H1 (cell line): ENCODE data around the gene CIC. TPM values are rescaled to one million over a fixed set of nuclear protein-coding genes. Genes with fewer than 3 reads are reported as not detected.

Experiments used
- CTCF ChIA-PET: fragments of 300-600 bp; sonication (Branson Sonifier 250); formaldehyde crosslinking; loops from one replicate; lab custom pipeline; 2021; ENCODE audit not compliant: partially characterized antibody; lab: Charles Lee
- POLR2A ChIA-PET: fragments of 300-600 bp; sonication (Branson Sonifier 250); formaldehyde crosslinking; loops from one replicate; lab custom pipeline; 2021; ENCODE audit warnings: inconsistent platforms; ENCODE audit not compliant: partially characterized antibody; lab: Charles Lee
- DNase-seq, 2 experiments: peaks; one replicate each; pipeline versions ENCODE4 v3.0.0 to v3.0.0-alpha.2; 2010 to 2022; ENCODE audit warnings: low spot score in 2 of 2, low read depth in 1 of 2, mixed read lengths in 1 of 2
- FAIRE-seq: peaks from 2 replicates; lab custom pipeline; 2011; peaks lifted over from hg19 to GRCh38; lab: Jason Lieb, UNC
- H2AFZ ChIP-seq: 2 replicates; pipeline ENCODE4 v1.8.1; 2012; ENCODE audit warnings: low read length, inconsistent platforms
- H2AK5ac ChIP-seq: 2 replicates; pipeline ENCODE4 v1.6.1; 2013; ENCODE audit warnings: low read depth, low read length
- H2BK120ac ChIP-seq: replicated peaks from 2 replicates; pipeline ENCODE3; 2013; ENCODE audit warnings: low read depth, low read length, inconsistent platforms
- H2BK12ac ChIP-seq: 2 replicates; pipeline ENCODE4 v1.6.1; 2013; ENCODE audit warnings: low read depth, low read length
- H2BK15ac ChIP-seq: 2 replicates; pipeline ENCODE4 v1.6.1; 2013; ENCODE audit warnings: low read length
- H2BK20ac ChIP-seq: 2 replicates; pipeline ENCODE4 v1.6.1; 2013; ENCODE audit warnings: low read length
- H2BK5ac ChIP-seq: 2 replicates; pipeline ENCODE4 v1.6.1; 2013; ENCODE audit warnings: low read depth, low read length
- H3K14ac ChIP-seq: 2 replicates; pipeline ENCODE4 v1.6.1; 2013; ENCODE audit warnings: inconsistent platforms; ENCODE audit not compliant: insufficient read length
- H3K18ac ChIP-seq: 2 replicates; pipeline ENCODE4 v1.6.1; 2013; ENCODE audit warnings: low read length; ENCODE audit errors: extremely low read depth
- H3K23ac ChIP-seq: 2 replicates; pipeline ENCODE4 v1.6.1; 2013; ENCODE audit warnings: inconsistent platforms; ENCODE audit not compliant: insufficient read length
- H3K23me2 ChIP-seq: 2 replicates; pipeline ENCODE4 v1.6.1; 2013; ENCODE audit warnings: low read depth, low read length
- H3K27ac ChIP-seq: 2 replicates; pipeline ENCODE4 v1.6.1; 2011; ENCODE audit warnings: low read depth, low read length, inconsistent platforms
- H3K27me3 ChIP-seq, 4 experiments: replicated peaks in 1 of 4; 1 replicate in 1 of 4; 2 replicates in 3 of 4; pipeline versions ENCODE4 v1.6.1 to v1.8.1; 2011 to 2013; ENCODE audit warnings: low read length in 3 of 4, mild to moderate bottlenecking in 3 of 4, inconsistent platforms in 2 of 4, mixed read lengths in 2 of 4, moderate library complexity in 1 of 4; ENCODE audit not compliant: control insufficient read depth in 3 of 4, insufficient read depth in 3 of 4; ENCODE audit errors: extremely low read depth in 1 of 4
- H3K36me3 ChIP-seq, 4 experiments: 2 replicates each; pipeline versions ENCODE4 v1.6.1 to v1.8.1; 2011 to 2013; ENCODE audit warnings: mild to moderate bottlenecking in 4 of 4, low read length in 3 of 4, moderate library complexity in 2 of 4, control low read depth in 1 of 4, inconsistent platforms in 1 of 4; ENCODE audit not compliant: insufficient read depth in 4 of 4, control insufficient read depth in 2 of 4
- H3K4ac ChIP-seq: replicated peaks from 2 replicates; pipeline ENCODE3; 2013; ENCODE audit warnings: low read length, low read depth, mixed read lengths, inconsistent platforms; ENCODE audit not compliant: insufficient read length
- H3K4me1 ChIP-seq, 4 experiments: replicated peaks in 1 of 4; 1 replicate in 1 of 4; 2 replicates in 3 of 4; pipeline versions ENCODE4 v1.6.1 to v1.8.1; 2011 to 2013; ENCODE audit warnings: low read length in 3 of 4, inconsistent platforms in 2 of 4, mixed read lengths in 1 of 4; ENCODE audit not compliant: insufficient read depth in 4 of 4, control insufficient read depth in 3 of 4
- H3K4me2 ChIP-seq, 2 experiments: 2 replicates each; pipeline versions ENCODE4 v1.6.1 to v1.8.1; 2011 to 2013; ENCODE audit warnings: low read depth in 2 of 2, low read length in 2 of 2, control low read depth in 1 of 2, inconsistent platforms in 1 of 2, mild to moderate bottlenecking in 1 of 2; ENCODE audit not compliant: insufficient read depth in 1 of 2
- H3K4me3 ChIP-seq, 4 experiments: fragments of 200-600, 300-600 bp in 1 of 4; sonication (generic), shearing (Covaris generic), sonication (Bioruptor Twin) in 1 of 4; 2 replicates each; pipeline versions ENCODE4 v1.5.1 to v1.8.1; 2011 to 2016; ENCODE audit warnings: low read length in 4 of 4, low read depth in 3 of 4, control low read depth in 2 of 4, inconsistent platforms in 2 of 4, mild to moderate bottlenecking in 2 of 4, mixed read lengths in 1 of 4, moderate library complexity in 1 of 4; ENCODE audit not compliant: insufficient read depth in 2 of 4; ENCODE audit errors: extremely low read depth in 1 of 4
- H3K56ac ChIP-seq: replicated peaks from 2 replicates; pipeline ENCODE3; 2013; ENCODE audit warnings: low read depth, mild to moderate bottlenecking, mixed read lengths, low read length, inconsistent platforms; ENCODE audit not compliant: insufficient read length
- H3K79me1 ChIP-seq: 2 replicates; pipeline ENCODE4 v1.6.1; 2013; ENCODE audit warnings: low read depth, low read length, control low read depth
- H3K79me2 ChIP-seq, 2 experiments: 2 replicates each; pipeline versions ENCODE4 v1.6.1 to v1.8.1; 2012 to 2013; ENCODE audit warnings: low read length in 2 of 2, mild to moderate bottlenecking in 2 of 2, inconsistent platforms in 1 of 2; ENCODE audit not compliant: insufficient read depth in 2 of 2, control insufficient read depth in 1 of 2
- H3K9ac ChIP-seq, 4 experiments: replicated peaks in 1 of 4; 1 replicate in 1 of 4; 2 replicates in 3 of 4; pipeline versions ENCODE4 v1.6.1 to v1.8.1; 2011 to 2013; ENCODE audit warnings: low read depth in 3 of 4, low read length in 3 of 4, control low read depth in 2 of 4, mild to moderate bottlenecking in 2 of 4, moderate library complexity in 2 of 4, inconsistent platforms in 1 of 4; ENCODE audit errors: extremely low read depth in 1 of 4
- H3K9me3 ChIP-seq, 2 experiments: 2 replicates each; pipeline versions ENCODE4 v1.6.1 to v1.8.1; 2012 to 2013; ENCODE audit warnings: mild to moderate bottlenecking in 2 of 2, moderate library complexity in 2 of 2, control low read depth in 1 of 2, inconsistent platforms in 1 of 2, low read depth in 1 of 2, low read length in 1 of 2, mixed read lengths in 1 of 2; ENCODE audit not compliant: insufficient read depth in 2 of 2
- H4K20me1 ChIP-seq, 2 experiments: replicated peaks in 1 of 2; 2 replicates each; pipeline versions ENCODE3 to v1.8.1; 2011 to 2013; ENCODE audit warnings: inconsistent platforms in 2 of 2, low read length in 2 of 2, mild to moderate bottlenecking in 1 of 2; ENCODE audit not compliant: insufficient read depth in 2 of 2, control insufficient read depth in 1 of 2
- H4K5ac ChIP-seq: 2 replicates; pipeline ENCODE4 v1.6.1; 2013; ENCODE audit warnings: low read length, low read depth, mixed read lengths, inconsistent platforms; ENCODE audit not compliant: insufficient read length
- H4K8ac ChIP-seq: 2 replicates; pipeline ENCODE4 v1.8.0; 2013; ENCODE audit warnings: mild to moderate bottlenecking, moderate library complexity, low read length, inconsistent platforms; ENCODE audit not compliant: insufficient read depth; ENCODE audit errors: extremely low read depth
- H4K91ac ChIP-seq: replicated peaks from 2 replicates; pipeline ENCODE3; 2013; ENCODE audit warnings: low read length, mixed read lengths, inconsistent platforms; ENCODE audit not compliant: insufficient read length
- ASH2L ChIP-seq: fragments of 200-600, 300-600 bp; sonication (generic); IDR thresholded peaks from one replicate; pipeline ENCODE4 v1.7.1; 2017; ENCODE audit warnings: low read length
- BRCA1 ChIP-seq: IDR thresholded peaks from 2 replicates; pipeline ENCODE4 v1.6.1; 2012; ENCODE audit warnings: low read depth, low read length, improper control_type of control experiment
- CBX8 ChIP-seq: fragments of 300-800, 300-1000 bp; sonication (generic); IDR thresholded peaks from 2 replicates; pipeline ENCODE4 v1.7.1; 2016; ENCODE audit warnings: low read depth, low read length, borderline replicate concordance
- CREB1 ChIP-seq: IDR thresholded peaks from 2 replicates; pipeline ENCODE4 v1.6.1; 2012; ENCODE audit warnings: inconsistent platforms
- CTCF ChIP-seq, 3 experiments: IDR thresholded peaks; 1 replicate in 2 of 3; 2 replicates in 1 of 3; pipeline versions ENCODE4 v1.5.1 to v1.6.1; 2011; ENCODE audit warnings: low read length in 3 of 3, mild to moderate bottlenecking in 3 of 3, inconsistent platforms in 2 of 3, low read depth in 1 of 3, moderate library complexity in 1 of 3; ENCODE audit not compliant: insufficient read depth in 1 of 3; ENCODE audit errors: control extremely low read depth in 1 of 3
- EZH2 ChIP-seq: fragments of 200-600 bp; sonication (generic); IDR thresholded peaks from 2 replicates; pipeline ENCODE4 v1.7.1; 2012; ENCODE audit warnings: low read depth, mild to moderate bottlenecking, moderate library complexity, low read length, inconsistent platforms; ENCODE audit not compliant: severe bottlenecking
- FOSL1 ChIP-seq: IDR thresholded peaks from 2 replicates; pipeline ENCODE4 v1.6.1; 2011; ENCODE audit warnings: mild to moderate bottlenecking, low read depth, low read length, moderate library complexity; ENCODE audit not compliant: insufficient read depth
- KDM5A ChIP-seq: fragments of 200-600 bp; IDR thresholded peaks from 2 replicates; pipeline ENCODE4 v1.7.1; 2012; ENCODE audit warnings: mild to moderate bottlenecking, low read length, inconsistent platforms, mixed read lengths
- NRF1 ChIP-seq: IDR thresholded peaks from 2 replicates; pipeline ENCODE4 v1.6.1; 2011; ENCODE audit warnings: mild to moderate bottlenecking, low read depth, low read length, improper control_type of control experiment
- POLR2A ChIP-seq, 2 experiments: IDR thresholded peaks; 1 replicate in 1 of 2; 2 replicates in 1 of 2; pipeline ENCODE4 v1.6.1; 2011; ENCODE audit warnings: low read depth in 2 of 2, low read length in 2 of 2, mild to moderate bottlenecking in 2 of 2; ENCODE audit errors: control extremely low read depth in 1 of 2
- RFX5 ChIP-seq: IDR thresholded peaks from 2 replicates; pipeline ENCODE4 v1.6.1; 2011; ENCODE audit warnings: low read depth, low read length, improper control_type of control experiment, borderline replicate concordance
- TCF12 ChIP-seq: IDR thresholded peaks from 2 replicates; pipeline ENCODE4 v1.6.1; 2011; ENCODE audit warnings: low read depth, mild to moderate bottlenecking, low read length
- WGBS, 2 experiments: shearing (Covaris generic) in 1 of 2; methylation state at CpG; one replicate each; pipeline versions ENCODE4 v1.1.6 to v1.1.7; 2013 to 2015; ENCODE audit warnings: low lambda C conversion rate in 2 of 2, mixed read lengths in 2 of 2, inconsistent platforms in 1 of 2, low coverage in 1 of 2, missing lambda C conversion rate in 1 of 2; ENCODE audit not compliant: insufficient replicate concordance in 2 of 2, insufficient coverage in 1 of 2, insufficient read length in 1 of 2; ENCODE audit errors: extremely low coverage in 1 of 2, missing lambda C conversion rate in 1 of 2; 5-methylcytosine and 5-hydroxymethylcytosine counted together
- polyA plus RNA-seq, 7 experiments: library from polyadenylated mRNA; depleted of rRNA in 3 of 7; stranded (reverse) in 5 of 7; unstranded in 2 of 7; fragments of >200 nt in 5 of 7; fragments of 200-250 nt in 2 of 7; gene quantifications; 1 replicate in 5 of 7; 2 replicates in 1 of 7; 4 replicates in 1 of 7; pipeline versions ENCODE4 v1.2.1 to v1.2.3, GENCODE V29; 2011 to 2013; ENCODE audit warnings: missing spikeins in 2 of 7, mixed read lengths in 2 of 7
- total RNA-seq: library from RNA; stranded (reverse); fragmentation: NEBNext Ultra II Directional; extraction: Animal tissue kit (Norgen Biotek cat#: 25700); gene quantifications from 2 replicates; pipeline ENCODE4 v1.2.1, GENCODE V29; 2021

The CIC gene
- total and polyA plus RNA-seq, 2 of the 8 experiments (the other 6 are each of a cell fraction or from before 2014, with no cell fraction given) = 13.2 to 43.6 TPM

GRCh38 chr19:42287827-42288107, 18.7 kb downstream of the CIC start:
- no peak overlapping the region for H4K8ac ChIP-seq
- DNase-seq = no peak
- H3K27me3 ChIP-seq = no peaks in the 10 kb centered on the region
- H3K36me3 ChIP-seq = peaks cover 13 to 46% (median 41%) of the 10 kb centered on the region in 4 experiments; a peak in 7 of 8 replicates
- peaks cover 0 to 20% (median 16%) of the 10 kb centered on the region in 4 experiments; a peak in 6 of 7 replicates for H3K4me1 ChIP-seq
- no peak overlapping the region for H3K27ac ChIP-seq
- H3K23me2 ChIP-seq = peaks cover 15% of the 10 kb centered on the region
- no peak overlapping the region; the same call in 1 of the 2 replicates for H2BK5ac ChIP-seq
- no peak overlapping the region for H3K4ac ChIP-seq
- H4K5ac ChIP-seq = no peak overlapping the region
- peaks cover 0 to 22% of the 10 kb centered on the region in 2 experiments; a peak in 2 of 4 replicates for H3K79me2 ChIP-seq
- H2AK5ac ChIP-seq = no peak overlapping the region
- no peak overlapping the region for H4K91ac ChIP-seq
- FAIRE-seq = no peak
- H2BK20ac ChIP-seq = no peak overlapping the region
- no peak overlapping the region for H3K4me2 ChIP-seq
- H4K20me1 ChIP-seq = peaks cover 3 to 20% of the 10 kb centered on the region in 2 experiments
- no peak overlapping the region for H3K14ac ChIP-seq
- H3K79me1 ChIP-seq = peaks cover 26% of the 10 kb centered on the region
- H3K9ac ChIP-seq = no peak overlapping the region
- H3K18ac ChIP-seq = no peak overlapping the region
- H2BK12ac ChIP-seq = no peak overlapping the region
- H3K4me3 ChIP-seq = no peak overlapping the region
- WGBS, 2 experiments = 100% methylated on average over 4 of the region's 10 CpGs; no CpG with 5 or more reads in 1 of the 2 experiments
- no peak overlapping the region for H2BK15ac ChIP-seq
- H2BK120ac ChIP-seq = no peak overlapping the region
- CTCF ChIA-PET = interaction anchor here (6.6 to 10.6 kb wide), 2 partner anchors 9 to 40 kb away, joined by 41 to 155 read pairs; partner anchors contain the start of gene GSK3A
- POLR2A ChIA-PET = interaction anchor here (0.6 to 4.3 kb wide), 4 partner anchors 7 to 1491 kb away, joined by 3 to 20 read pairs (median 14); no protein-coding TSS in a partner anchor
- no peak overlapping the region for H2AFZ ChIP-seq
- no peak overlapping the region for H3K56ac ChIP-seq
- H3K9me3 ChIP-seq = no peaks in the 10 kb centered on the region
- no peak overlapping the region for H3K23ac ChIP-seq
- TF ChIP-seq NRF1 = no peak
- TF ChIP-seq RFX5 = no peak
- no peak for TF ChIP-seq EZH2
- TF ChIP-seq FOSL1 = no peak
- no peak for TF ChIP-seq CTCF (IDR thresholded peaks at IDR 0.05; ENCODE audit: control extremely low read depth in 1 of 3, insufficient read depth in 1 of 3, low read depth in 1 of 3, low read length in 3 of 3)
- no peak for TF ChIP-seq CREB1
- TF ChIP-seq POLR2A (IDR thresholded peaks at IDR 0.05; ENCODE audit: control extremely low read depth in 1 of 2, low read depth in 2 of 2, low read length in 2 of 2) = no peak
- TF ChIP-seq ASH2L = no peak
- no peak for TF ChIP-seq TCF12
- TF ChIP-seq BRCA1 = no peak
- no peak for TF ChIP-seq CBX8
- no peak for TF ChIP-seq KDM5A
